Globus pallidus (tissue), 1 donor: ENCODE results near the gene CELA2A.
"Not testable (repeated sequence)": the region's sequence is repeated elsewhere in the genome, so short reads cannot be mapped to it uniquely, and the experiment has no call there.

Source experiments
- DNase-seq: peaks from one replicate; pipeline ENCODE4 v3.0.0-alpha.2; 2015; ENCODE audit warnings: low spot score

CELA2A gene

DNA sequence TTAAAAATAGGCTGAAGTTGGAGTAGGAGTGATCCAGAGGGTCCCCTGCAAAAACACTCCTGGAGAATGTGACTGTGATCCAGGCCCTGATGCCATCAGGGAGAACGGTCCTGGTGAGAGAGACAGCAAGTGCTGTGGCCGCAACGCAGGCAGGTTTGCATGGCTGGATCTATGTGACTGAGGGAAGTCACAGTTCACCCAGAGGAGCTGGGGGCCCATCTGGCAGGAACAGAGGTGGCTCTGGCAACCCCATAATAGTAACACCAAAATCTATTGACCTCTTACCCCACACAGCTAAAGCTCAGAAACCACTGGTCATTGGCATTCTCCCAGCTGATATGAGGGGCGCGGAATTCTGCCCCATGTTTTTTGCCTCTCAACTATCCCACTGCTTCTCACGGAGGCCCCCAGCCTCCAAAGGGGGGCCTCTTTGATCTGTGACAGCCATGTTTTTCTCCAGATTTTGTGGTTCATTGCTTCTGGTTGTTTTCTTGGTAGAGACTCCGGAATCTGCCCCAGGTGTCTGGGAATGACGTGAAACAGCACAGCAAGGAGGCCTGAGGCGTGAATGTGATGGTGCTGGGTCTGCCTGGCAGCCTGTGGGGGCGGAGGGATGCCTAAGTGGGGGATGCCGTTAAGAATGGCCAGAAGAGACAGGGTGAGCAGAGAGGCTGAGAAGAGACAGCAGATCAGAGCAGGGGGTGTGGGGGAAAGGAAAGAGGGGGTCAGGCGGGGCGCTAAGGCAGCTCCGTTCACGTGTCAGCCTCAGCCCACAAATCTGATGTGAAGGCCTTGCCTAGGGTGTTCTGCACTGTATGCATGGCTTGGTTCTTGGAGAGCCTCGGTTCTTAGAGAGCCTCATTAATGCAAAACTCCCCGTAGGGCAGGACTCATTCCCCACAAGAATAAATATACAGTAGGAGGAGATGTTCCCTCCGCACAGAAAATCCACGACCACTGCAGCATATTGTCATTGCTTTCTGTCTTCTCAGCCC, 43.9 kb downstream of the CELA2A start:
- DNase-seq = no peak

DNA sequence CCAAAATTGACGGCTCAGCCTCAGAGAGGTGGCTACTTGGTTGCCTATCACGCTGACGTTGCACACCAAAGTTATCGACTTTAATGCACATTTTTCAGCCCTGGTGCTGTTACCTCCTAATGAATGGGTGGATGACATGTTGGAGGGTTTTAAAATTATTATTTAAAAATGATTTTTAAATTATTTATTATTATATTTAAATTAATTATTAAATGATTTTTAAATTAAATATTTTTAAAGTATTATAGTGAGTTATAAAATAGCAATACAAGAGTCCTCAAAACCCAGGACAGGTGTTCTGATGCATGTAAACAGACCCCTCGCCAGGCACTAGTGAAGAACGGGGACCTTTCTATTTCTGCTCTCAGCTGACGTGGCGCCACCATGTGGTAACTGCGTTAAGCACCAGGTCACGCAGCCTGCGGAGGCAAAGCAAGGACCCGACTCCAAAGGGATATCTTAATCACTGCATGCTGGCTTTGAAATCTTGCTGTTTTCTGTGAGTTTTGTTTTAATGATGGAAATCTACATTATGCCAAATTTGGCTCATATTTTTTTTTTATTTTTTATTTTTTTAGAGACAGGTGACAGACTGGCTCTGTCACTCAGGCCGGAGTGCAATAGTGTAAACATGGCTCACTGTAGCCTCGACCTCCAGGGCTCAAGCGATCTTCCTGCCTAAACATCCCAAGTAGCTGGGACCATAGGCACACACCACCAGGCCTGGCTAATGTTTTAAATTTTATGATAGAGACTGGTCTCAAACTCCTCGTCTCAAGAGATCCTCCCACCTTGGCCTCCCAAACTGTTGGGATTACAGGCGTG, 44.9 kb downstream of the CELA2A start:
- DNase-seq = no peak

DNA sequence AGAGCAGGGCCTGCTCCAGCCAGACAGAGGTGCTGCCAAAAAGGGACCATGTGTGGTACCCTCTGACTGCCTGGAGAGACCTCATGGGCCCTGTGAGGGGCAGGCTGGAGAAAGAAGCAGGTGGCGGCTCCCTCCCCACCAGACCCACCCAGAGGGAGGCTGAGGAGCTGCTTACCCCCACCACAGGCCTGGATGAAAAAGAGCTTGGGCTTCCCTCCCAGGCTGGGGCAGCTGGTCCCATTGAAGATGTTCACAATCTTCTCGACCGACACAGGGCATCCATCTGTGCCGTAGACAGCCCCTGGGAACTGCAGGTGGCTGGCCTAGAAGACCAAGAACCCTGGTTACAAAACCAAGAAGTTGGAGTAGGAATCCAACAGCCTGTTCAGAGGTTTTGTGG, 47.9 kb downstream of the CELA2A start:
- no peak for DNase-seq

DNA sequence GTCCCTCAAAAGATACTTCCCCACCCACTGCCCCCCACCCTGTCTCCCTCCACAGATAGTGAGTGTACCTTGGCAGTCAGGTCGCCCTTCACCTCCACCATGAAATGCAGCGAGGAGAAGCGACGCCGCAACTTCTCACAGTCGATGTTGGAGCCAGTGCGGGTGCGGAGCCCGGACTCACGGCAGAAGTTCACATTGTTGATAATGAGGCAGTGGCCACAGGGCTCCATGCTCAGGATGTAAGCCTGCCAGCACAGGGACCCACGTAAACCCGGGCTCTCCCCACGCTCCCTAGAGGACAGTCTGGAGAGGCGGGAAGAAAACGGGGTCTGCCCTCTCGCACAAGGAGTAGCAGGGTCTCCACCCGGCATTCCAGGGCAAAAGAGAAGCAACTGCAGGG, 50.3 kb downstream of the CELA2A start:
- no peak for DNase-seq

DNA sequence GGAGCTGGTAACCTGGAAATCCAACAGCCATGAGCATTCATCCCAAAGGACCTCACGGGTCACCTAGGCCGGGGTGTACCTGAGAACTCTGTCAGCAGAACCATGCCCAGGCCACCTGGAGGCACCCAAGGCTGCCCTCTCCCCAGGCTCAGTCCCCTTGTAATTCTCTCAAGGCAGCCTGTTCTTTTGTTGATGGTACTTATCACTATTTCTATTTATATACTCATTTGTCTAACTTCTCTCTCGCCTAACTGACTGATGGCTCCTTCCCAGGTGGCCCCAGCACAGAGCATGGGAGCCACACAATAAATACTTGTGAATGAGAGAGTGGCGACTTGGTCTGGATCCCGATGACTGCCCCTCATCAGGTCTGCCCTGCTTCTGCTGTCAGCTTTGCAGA, 50.7 kb downstream of the CELA2A start:
- DNase-seq = no peak

DNA sequence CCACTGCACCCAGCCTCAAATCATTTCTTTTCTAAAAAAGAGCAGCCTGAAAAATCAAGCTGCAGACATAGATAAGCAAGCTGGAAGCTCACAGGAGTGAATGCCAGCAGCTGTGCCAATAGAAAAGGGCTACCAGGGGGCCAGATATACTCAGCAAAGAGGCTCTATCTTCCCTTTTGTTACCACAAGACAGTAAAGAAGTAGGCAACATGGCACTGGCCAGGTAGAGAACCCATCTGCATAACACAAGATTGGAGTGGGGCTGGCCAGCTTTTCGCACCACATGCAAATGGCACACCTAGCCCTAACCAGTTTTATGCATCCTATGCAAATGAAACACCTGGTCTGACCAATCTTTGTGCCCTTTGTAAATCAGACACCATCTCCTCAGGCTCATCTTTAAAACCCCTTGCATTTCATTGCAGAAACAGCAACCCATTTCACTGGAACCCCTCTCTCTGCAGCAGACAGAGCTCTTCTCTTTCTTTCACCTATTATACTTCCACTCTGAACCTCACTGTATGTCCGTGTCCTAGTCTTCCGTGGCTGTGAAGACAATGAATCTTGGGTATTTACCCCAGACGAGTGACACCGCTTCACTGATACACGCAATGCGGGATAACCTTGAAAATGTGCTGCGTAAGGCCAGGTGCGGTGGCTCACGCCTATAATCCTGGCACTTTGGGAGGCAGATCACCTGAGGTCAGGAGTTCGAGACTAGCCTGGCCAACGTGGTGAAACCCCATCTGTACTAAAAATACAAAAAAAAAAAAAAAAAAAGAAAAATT, 52.4 kb downstream of the CELA2A start:
- no peak for DNase-seq

DNA sequence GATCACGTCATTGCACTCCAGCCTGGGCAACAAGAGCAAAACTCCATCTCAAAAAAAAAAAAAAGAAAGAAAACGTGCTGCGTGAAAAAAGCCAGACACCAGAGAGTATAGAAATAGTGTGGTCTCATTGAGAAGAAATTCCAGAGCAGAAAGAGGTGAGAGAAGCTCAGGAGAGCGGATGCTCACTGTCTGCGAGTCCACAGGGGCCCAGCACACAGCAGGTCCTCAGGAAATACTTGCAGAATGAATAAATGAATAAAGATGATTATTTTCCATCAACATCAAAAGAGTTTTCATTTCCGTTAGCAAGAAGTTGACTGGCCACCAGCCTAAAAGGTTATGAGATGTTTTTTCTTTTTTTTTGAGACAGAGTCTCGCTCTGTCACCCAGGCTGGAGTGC, 53.1 kb downstream of the CELA2A start:
- no peak for DNase-seq

DNA sequence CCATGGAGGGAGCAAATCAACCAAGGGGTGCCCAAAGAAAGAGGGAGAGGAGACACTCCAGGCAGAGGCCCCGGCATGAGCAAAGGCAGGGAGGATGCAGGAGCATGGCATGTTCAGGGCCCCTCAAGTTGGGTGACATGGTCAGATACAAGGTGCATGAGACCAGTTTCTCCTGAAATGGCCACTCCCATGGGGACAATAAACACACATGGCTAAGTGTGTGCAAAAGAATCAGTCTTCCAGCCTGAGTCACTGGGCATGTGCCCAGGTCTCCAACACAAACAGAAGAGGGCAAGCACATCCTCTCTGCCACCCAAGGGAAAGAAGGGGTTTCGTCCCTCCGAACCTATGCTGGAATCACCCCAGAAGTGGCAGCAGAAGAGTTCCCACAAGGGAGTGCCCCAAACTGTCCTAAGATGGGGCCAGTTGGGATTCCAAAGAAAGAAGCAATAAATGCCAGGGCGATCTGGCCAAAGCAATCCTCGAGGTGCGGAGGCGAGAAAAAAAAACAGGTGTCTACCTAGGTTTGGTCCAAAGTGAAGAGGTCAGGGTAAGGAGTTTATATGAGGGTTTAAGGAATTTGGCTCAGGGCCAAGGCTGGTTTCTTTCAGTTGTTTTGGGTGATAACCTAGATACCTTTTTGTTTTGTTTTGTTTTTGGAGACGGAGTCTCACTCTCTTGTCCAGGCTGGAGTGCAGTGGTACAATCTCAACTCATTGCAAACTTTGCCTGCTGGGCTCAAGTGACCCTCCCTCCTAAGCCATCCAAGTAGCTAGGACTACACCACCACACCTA, 54.3 kb downstream of the CELA2A start:
- DNase-seq = no peak

DNA sequence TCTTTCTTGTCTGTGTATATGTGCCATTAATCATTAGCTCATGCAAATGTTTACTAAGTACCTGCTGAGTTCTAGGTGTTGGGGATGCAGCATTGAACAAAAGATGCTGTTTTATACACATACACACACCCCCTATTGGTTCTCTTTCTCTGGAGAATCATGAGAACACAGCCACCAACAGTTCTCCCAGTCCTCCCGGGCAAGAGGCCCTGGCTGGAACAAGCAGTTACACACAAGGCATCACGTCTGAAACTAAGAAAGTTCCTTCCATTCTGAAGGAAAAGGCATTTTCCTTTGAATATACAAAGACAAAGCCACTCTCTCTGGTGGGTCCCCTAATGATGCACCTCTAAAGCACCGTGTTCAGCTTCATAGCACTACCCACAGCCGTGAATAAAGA, 56.7 kb downstream of the CELA2A start:
- no peak for DNase-seq

DNA sequence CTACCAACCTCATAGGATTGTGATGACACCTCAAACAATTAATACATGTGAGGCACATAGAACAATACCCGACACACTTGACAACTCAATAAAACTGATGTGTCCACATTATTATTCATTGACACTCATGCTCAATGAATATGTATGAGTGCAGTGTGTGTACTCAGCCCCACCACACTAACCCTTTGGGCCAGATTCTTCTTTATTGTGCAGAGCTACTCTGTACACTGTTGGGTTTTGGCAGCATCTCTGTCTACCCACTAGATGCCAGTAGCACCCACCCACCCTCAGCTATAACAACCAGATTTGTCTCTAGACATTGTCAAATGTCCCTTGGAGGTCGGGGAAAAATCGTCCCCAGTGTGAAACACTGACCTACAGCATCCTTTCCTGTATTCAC, 57.4 kb downstream of the CELA2A start:
- no peak for DNase-seq

DNA sequence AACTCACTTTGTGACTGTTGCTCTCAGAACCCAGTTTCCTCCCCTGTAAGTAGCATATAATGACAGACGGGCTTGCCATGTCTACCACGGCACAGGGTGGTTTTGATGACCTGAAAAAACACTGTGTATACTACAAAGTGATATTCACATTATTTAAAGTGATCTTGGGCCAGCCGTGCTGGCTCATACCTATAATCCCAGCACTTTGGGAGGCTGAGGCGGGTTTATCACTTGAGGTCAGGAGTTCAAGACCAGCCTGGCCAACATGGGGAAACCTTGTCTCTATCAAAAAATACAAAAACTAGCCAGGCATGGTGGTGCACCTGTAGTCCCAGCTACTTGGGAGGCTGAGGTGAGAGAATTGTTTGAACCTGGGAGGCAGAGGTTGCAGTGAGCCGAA, 58.0 kb downstream of the CELA2A start:
- DNase-seq = not testable (repeated sequence)

DNA sequence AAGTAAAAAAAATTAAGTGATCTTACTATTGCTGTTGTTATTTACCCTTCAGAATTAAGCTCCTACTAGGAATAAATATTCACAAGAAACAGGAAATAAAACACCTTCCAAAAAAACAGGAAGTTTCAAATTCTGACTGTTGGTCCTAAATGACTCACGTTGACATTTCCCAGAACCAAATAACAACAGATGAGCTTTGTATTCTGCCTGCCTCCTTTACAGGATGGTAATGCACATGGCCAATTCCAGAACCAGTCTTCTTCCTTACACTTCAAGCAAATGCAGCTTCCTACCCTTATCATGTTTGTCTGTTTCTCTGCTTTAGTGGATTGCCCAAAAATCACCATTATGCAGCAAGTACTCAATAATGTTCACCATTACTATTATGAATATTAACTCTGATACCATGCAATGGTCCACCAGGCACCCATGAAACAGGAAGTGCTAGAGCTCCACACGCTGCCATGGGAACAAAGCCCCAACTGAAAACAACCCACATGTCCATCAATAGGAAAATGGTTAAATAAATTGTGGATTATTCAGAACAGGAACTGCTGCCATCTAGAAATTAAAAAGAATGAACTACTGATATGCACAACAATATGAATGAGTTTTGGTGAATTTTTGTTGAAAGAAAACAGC, 58.6 kb downstream of the CELA2A start:
- DNase-seq = no peak

DNA sequence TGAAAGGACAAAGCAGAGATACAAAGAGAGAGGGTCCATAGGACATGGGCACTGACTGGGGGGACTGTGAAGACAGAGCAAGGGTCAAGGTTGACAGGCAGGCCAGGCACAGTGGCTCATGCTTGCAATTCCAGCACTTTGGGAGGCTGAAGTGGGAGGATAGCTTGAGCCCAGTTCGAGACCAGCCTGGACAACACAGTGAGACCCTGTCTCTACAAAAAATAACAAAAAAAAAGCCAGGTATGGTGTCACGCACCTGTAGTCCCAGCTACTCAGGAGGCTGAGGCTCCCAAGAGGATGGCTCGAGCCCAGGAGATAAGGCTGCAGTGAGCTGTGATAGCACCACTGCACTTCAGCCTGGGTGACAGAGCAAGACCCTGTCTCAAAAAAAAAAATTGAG, 63.1 kb downstream of the CELA2A start:
- no peak for DNase-seq

DNA sequence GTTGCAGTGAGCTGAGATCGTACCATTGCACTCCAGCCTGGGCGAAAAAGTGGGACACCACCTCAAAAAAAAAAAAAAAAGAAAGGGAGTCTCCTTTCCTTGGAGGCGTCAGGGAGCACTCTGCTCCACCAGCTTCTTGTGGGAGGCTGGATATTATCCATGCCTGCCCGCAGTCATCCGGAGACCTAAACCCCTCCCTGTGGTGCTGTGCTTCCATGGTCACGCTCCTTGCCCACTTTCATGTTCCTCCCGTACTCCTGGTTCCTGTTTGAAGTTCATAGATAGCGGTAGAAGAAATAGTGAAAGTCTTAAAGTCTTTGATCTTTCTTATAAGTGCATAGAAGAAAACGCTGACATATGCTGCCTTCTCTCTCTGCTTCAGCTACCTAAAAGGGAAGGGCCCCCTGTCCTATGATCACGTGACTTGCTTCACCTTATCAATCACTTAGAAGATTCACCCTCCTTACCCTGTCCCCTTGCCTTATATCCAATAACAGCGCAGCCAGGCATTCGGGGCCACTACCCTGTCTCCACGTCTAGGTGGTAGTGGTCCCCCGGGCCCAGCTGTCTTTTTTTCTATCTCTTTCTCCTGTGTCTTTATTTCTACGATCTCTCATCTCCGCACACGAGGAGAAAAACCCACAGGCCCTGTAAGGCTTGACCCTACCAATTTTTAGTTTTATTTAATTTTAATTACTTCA, 64.8 kb downstream of the CELA2A start:
- DNase-seq = not testable (repeated sequence)
